Measurements from ENCODE around the gene STX18.

The STX18 gene

GRCh38 chr4:4432341-4433125 is 109.3 kb downstream of the STX18 start:
- no peak overlapping the region for H3K4me3 ChIP-seq
- TF ChIP-seq CTCF (IDR thresholded peaks at IDR 0.05): no peak
- H3K4me1 ChIP-seq: no peaks in the 10 kb centered on the region
- no peak overlapping the region for H3K27ac ChIP-seq
- intact Hi-C loops (cut with DNase I; ENCODE audit: low total_unique reads): no loop called here
- no peaks in the 10 kb centered on the region for H3K27me3 ChIP-seq
- no peak for DNase-seq
- H3K9me3 ChIP-seq: no peaks in the 10 kb centered on the region
- peaks cover 27 to 64% (median 53%) of the 10 kb centered on the region in 3 donors for H3K36me3 ChIP-seq

- no peaks in the 10 kb centered on the region for H3K9me3 ChIP-seq
- intact Hi-C loops (cut with DNase I; ENCODE audit: low total_unique reads): no loop called here
- no peak overlapping the region for H3K27ac ChIP-seq
- no peak for DNase-seq
- no peaks in the 10 kb centered on the region for H3K27me3 ChIP-seq
- no peak for TF ChIP-seq CTCF (IDR thresholded peaks at IDR 0.05)
- H3K36me3 ChIP-seq: peaks cover 21 to 63% (median 48%) of the 10 kb centered on the region in 3 donors
- no peak overlapping the region for H3K4me3 ChIP-seq
- no peaks in the 10 kb centered on the region for H3K4me1 ChIP-seq
Measured at GRCh38 chr4:4430492-4431195, 111.2 kb downstream of the STX18 start.

GRCh38 chr4:4428966-4429875 is 112.6 kb downstream of the STX18 start:
- no peak for TF ChIP-seq CTCF (IDR thresholded peaks at IDR 0.05)
- peaks cover 15 to 62% (median 45%) of the 10 kb centered on the region in 3 donors for H3K36me3 ChIP-seq
- no peak for DNase-seq
- no peak overlapping the region for H3K4me3 ChIP-seq
- no peaks in the 10 kb centered on the region for H3K9me3 ChIP-seq
- intact Hi-C loops (cut with DNase I; ENCODE audit: low total_unique reads): no loop called here
- no peak overlapping the region for H3K27ac ChIP-seq
- no peaks in the 10 kb centered on the region for H3K4me1 ChIP-seq
- H3K27me3 ChIP-seq: no peaks in the 10 kb centered on the region

- Histone ChIP-seq H3K27me3 (no peaks in the 10 kb centered on the region), H3K36me3 (peaks cover 16 to 62% (median 44%) of the 10 kb centered on the region in 3 donors), H3K4me3 (no peak overlapping the region), H3K4me1 (no peaks in the 10 kb centered on the region), H3K27ac (no peak overlapping the region), H3K9me3 (no peaks in the 10 kb centered on the region)
- intact Hi-C loops (cut with DNase I; ENCODE audit: low total_unique reads): no loop called here
- no peak for DNase-seq
- no peak for TF ChIP-seq CTCF (IDR thresholded peaks at IDR 0.05)
Measured at GRCh38 chr4:4427886-4428285, 114.0 kb downstream of the STX18 start.

GRCh38 chr4:4427121-4427870 is 114.6 kb downstream of the STX18 start:
- no peak overlapping the region for H3K27ac ChIP-seq
- TF ChIP-seq CTCF (IDR thresholded peaks at IDR 0.05): no peak
- no peaks in the 10 kb centered on the region for H3K27me3 ChIP-seq
- intact Hi-C loops (cut with DNase I; ENCODE audit: low total_unique reads): no loop called here
- no peaks in the 10 kb centered on the region for H3K4me1 ChIP-seq
- no peak overlapping the region for H3K4me3 ChIP-seq
- peaks cover 20 to 62% (median 38%) of the 10 kb centered on the region in 3 donors for H3K36me3 ChIP-seq
- no peak for DNase-seq
- no peaks in the 10 kb centered on the region for H3K9me3 ChIP-seq
